ENCODE results near the gene SFMBT1.

- no peak for TF ChIP-seq CTCF (IDR thresholded peaks at IDR 0.05; ENCODE audit: insufficient read depth, low read depth, low read length)
- no peak for TF ChIP-seq EZH2 (IDR thresholded peaks at IDR 0.05; ENCODE audit: insufficient read depth, low read length)
Measured at GRCh38 chr3:53044371-53044710, 1.5 kb downstream of the SFMBT1 start.
